Suprapubic skin (tissue), 4 donors: ENCODE data around the gene PLB1.

Experiments
- EP300 ChIP-seq: sonication (generic); formaldehyde crosslinking; IDR thresholded peaks from one replicate; pipeline ENCODE4 v1.6.1; 2017; ENCODE audit warnings: antibody characterized with exemption
- POLR2A ChIP-seq, 2 donors: fragments of 450-650 bp; IDR thresholded peaks; one replicate each; pipeline ENCODE4 v1.6.1; 2017; ENCODE audit warnings: antibody characterized with exemption in 2 of 2, mild to moderate bottlenecking in 2 of 2, moderate library complexity in 2 of 2
- POLR2AphosphoS5 ChIP-seq, 3 donors: sonication (generic); formaldehyde crosslinking; IDR thresholded peaks; one replicate each; pipeline ENCODE4 v1.6.1; 2017; ENCODE audit warnings: antibody characterized with exemption in 3 of 3
- TF ChIP-seq, protein P1 (sequence below), 2 donors: fragments of 200-600 bp in 1 of 2; fragments of 450-650 bp in 1 of 2; sonication (generic) in 1 of 2; IDR thresholded peaks; one replicate each; pipeline ENCODE4 v1.5.1; 2016 to 2019; ENCODE audit warnings: antibody characterized with exemption in 2 of 2, mild to moderate bottlenecking in 1 of 2, moderate library complexity in 1 of 2

DNA sequence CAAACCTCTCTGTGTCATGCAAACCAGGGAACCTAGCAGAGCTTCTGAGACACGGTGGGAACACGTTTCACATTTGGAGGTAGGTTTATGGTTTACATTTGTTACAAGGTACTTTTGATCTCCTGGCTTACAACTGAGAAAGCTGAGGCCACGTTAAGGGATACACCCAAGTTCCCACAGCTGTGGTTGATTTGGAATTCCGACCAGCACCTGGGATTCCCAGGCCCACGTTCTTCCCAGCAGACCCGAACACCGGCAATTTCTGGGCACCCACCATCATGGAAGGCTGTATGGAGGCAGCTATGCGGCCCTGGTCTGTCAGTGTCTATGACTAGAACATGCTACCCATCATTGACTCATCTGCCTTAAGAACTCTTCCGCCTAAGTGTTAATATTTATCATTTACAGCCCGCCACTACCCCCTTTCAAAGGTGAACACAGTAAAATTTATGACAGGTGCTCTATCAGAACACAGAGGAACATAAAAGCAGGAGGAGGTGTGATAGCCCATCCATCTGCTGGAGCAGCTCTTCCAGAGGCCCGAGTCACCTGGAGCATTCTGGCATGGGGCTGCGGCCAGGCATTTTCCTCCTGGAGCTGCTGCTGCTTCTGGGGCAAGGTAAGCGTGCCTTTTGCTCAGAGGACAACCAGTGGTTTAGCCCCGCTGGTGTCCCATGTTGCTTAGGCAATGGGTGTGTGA, at the start of gene PLB1:
- TF ChIP-seq, protein P1, sequence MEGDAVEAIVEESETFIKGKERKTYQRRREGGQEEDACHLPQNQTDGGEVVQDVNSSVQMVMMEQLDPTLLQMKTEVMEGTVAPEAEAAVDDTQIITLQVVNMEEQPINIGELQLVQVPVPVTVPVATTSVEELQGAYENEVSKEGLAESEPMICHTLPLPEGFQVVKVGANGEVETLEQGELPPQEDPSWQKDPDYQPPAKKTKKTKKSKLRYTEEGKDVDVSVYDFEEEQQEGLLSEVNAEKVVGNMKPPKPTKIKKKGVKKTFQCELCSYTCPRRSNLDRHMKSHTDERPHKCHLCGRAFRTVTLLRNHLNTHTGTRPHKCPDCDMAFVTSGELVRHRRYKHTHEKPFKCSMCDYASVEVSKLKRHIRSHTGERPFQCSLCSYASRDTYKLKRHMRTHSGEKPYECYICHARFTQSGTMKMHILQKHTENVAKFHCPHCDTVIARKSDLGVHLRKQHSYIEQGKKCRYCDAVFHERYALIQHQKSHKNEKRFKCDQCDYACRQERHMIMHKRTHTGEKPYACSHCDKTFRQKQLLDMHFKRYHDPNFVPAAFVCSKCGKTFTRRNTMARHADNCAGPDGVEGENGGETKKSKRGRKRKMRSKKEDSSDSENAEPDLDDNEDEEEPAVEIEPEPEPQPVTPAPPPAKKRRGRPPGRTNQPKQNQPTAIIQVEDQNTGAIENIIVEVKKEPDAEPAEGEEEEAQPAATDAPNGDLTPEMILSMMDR (IDR thresholded peaks at IDR 0.05), result no peak
- no peak for TF ChIP-seq POLR2AphosphoS5 (IDR thresholded peaks at IDR 0.05)
- TF ChIP-seq EP300, result no peak
- TF ChIP-seq POLR2A (IDR thresholded peaks at IDR 0.05), result no peak
